ENCODE data around the gene USP53.
"Not testable (repeated sequence)": the region's sequence is repeated elsewhere in the genome, so short reads cannot be mapped to it uniquely, and the experiment has no call there.

Gene USP53

DNA sequence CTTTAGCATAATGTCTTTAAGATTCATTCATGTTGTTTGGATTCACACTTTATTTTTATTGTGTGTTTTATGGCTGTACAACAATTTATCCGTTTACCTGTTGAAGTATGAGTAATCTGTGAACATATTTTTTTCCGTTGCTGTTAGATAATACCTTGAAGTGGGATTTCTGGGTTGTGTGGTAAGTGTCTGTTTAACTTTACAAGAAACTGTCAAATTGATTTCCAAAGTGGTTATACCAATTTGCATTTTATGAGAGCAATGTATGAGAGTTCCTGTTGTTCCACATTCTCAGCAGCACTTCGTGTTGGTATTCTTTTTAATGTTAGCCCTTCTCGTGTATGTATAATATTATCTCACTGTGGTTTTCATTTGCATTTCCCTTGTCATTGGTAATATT lies 53.6 kb downstream of the USP53 start:
- Histone ChIP-seq H3K27ac (ENCODE audit: low read depth, low read length, severe bottlenecking) (no peak overlapping the region), H3K4me3 (ENCODE audit: extremely low read depth, insufficient read depth, low read length, poor library complexity, severe bottlenecking) (no peak overlapping the region), H3K4me1 (ENCODE audit: control insufficient read depth, insufficient read depth, low read length, poor library complexity, severe bottlenecking) (no peaks in the 10 kb centered on the region), H3K9me3 (ENCODE audit: control insufficient read depth, low read length) (no peaks in the 10 kb centered on the region), H3K36me3 (ENCODE audit: control insufficient read depth, insufficient read depth, low read length) (peaks cover 77% of the 10 kb centered on the region)
- 100% methylated on average over 2 of the region's 4 CpGs for WGBS, 2 experiments (ENCODE audit: insufficient coverage in 2 of 2)

DNA sequence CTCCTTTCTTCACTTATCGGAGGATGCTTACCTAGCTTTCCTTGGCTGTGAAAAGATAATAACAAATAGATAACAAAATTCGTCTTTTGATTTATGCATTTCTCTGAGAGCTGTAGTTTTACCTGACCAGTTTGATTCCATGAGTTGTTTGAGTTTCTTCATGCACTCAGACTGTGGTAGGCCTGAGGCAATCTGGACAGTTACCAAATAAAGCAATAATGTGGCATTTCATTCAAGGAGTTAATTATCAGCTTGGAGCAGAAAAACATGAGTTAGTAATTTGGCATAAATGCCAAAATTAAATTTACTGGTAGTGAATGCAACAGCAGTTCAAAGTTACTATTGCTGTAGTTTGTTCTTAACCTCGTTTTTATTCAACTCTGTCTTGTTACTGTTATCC lies 56.0 kb downstream of the USP53 start:
- Histone ChIP-seq H3K27ac (ENCODE audit: low read depth, low read length, severe bottlenecking) (no peak overlapping the region), H3K4me3 (ENCODE audit: extremely low read depth, insufficient read depth, low read length, poor library complexity, severe bottlenecking) (no peak overlapping the region), H3K4me1 (ENCODE audit: control insufficient read depth, insufficient read depth, low read length, poor library complexity, severe bottlenecking) (no peaks in the 10 kb centered on the region), H3K36me3 (ENCODE audit: control insufficient read depth, insufficient read depth, low read length) (peaks cover 79% of the 10 kb centered on the region), H3K9me3 (ENCODE audit: control insufficient read depth, low read length) (no peaks in the 10 kb centered on the region)
- WGBS, 2 experiments (ENCODE audit: insufficient coverage in 2 of 2) = no CpG with 5 or more reads among the region's 3 CpGs

- WGBS, 2 experiments (ENCODE audit: insufficient coverage in 2 of 2) = 92 to 100% methylated on average over 2 to 3 of the region's 6 CpGs
- H3K27ac ChIP-seq (ENCODE audit: low read depth, low read length, severe bottlenecking) = no peak overlapping the region
- no peaks in the 10 kb centered on the region for H3K4me1 ChIP-seq (ENCODE audit: control insufficient read depth, insufficient read depth, low read length, poor library complexity, severe bottlenecking)
- no peaks in the 10 kb centered on the region for H3K9me3 ChIP-seq (ENCODE audit: control insufficient read depth, low read length)
- no peak overlapping the region for H3K4me3 ChIP-seq (ENCODE audit: extremely low read depth, insufficient read depth, low read length, poor library complexity, severe bottlenecking)
- H3K36me3 ChIP-seq (ENCODE audit: control insufficient read depth, insufficient read depth, low read length) = peaks cover 55% of the 10 kb centered on the region
Measured at GRCh38 chr4:119271361-119272085, 59.0 kb downstream of the USP53 start.

DNA sequence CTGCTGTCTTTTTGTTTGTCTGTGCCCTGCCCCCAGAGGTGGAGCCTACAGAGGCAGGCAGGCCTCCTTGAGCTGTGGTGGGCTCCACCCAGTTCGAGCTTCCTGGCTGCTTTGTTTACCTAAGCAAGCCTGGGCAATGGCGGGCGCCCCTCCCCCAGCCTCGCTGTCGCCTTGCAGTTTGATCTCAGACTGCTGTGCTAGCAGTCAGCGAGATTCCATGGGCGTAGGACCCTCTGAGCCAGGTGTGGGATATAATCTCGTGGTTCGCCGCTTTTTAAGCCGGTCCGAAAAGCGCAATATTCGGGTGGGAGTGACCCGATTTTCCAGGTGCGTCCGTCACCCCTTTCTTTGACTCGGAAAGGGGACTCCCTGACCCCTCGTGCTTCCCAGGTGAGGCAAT lies 67.0 kb downstream of the USP53 start:
- peaks cover 20% of the 10 kb centered on the region for H3K36me3 ChIP-seq (ENCODE audit: control insufficient read depth, insufficient read depth, low read length)
- H3K4me3 ChIP-seq (ENCODE audit: extremely low read depth, insufficient read depth, low read length, poor library complexity, severe bottlenecking); H3K27ac ChIP-seq (ENCODE audit: low read depth, low read length, severe bottlenecking); H3K9me3 ChIP-seq (ENCODE audit: control insufficient read depth, low read length); H3K4me1 ChIP-seq (ENCODE audit: control insufficient read depth, insufficient read depth, low read length, poor library complexity, severe bottlenecking): not testable (repeated sequence)
- 80 to 88% methylated on average over 7 to 9 of the region's 19 CpGs for WGBS, 2 experiments (ENCODE audit: insufficient coverage in 2 of 2)

GRCh38 chr4:119279945-119280344 lies 67.4 kb downstream of the USP53 start:
- H3K4me1 ChIP-seq (ENCODE audit: control insufficient read depth, insufficient read depth, low read length, poor library complexity, severe bottlenecking); H3K4me3 ChIP-seq (ENCODE audit: extremely low read depth, insufficient read depth, low read length, poor library complexity, severe bottlenecking); H3K9me3 ChIP-seq (ENCODE audit: control insufficient read depth, low read length); H3K27ac ChIP-seq (ENCODE audit: low read depth, low read length, severe bottlenecking): not testable (repeated sequence)
- 85% methylated on average over 9 of the region's 12 CpGs; no CpG with 5 or more reads in 1 of the 2 experiments for WGBS, 2 experiments (ENCODE audit: insufficient coverage in 2 of 2)
- peaks cover 22% of the 10 kb centered on the region for H3K36me3 ChIP-seq (ENCODE audit: control insufficient read depth, insufficient read depth, low read length)

GRCh38 chr4:119281393-119281792 lies 68.9 kb downstream of the USP53 start:
- Histone ChIP-seq H3K36me3 (ENCODE audit: control insufficient read depth, insufficient read depth, low read length) (peaks cover 25% of the 10 kb centered on the region), H3K4me1 (ENCODE audit: control insufficient read depth, insufficient read depth, low read length, poor library complexity, severe bottlenecking) (no peaks in the 10 kb centered on the region)
- WGBS, 2 experiments (ENCODE audit: insufficient coverage in 2 of 2) = 80 to 100% methylated on average over 1 to 2 of the region's 2 CpGs

DNA sequence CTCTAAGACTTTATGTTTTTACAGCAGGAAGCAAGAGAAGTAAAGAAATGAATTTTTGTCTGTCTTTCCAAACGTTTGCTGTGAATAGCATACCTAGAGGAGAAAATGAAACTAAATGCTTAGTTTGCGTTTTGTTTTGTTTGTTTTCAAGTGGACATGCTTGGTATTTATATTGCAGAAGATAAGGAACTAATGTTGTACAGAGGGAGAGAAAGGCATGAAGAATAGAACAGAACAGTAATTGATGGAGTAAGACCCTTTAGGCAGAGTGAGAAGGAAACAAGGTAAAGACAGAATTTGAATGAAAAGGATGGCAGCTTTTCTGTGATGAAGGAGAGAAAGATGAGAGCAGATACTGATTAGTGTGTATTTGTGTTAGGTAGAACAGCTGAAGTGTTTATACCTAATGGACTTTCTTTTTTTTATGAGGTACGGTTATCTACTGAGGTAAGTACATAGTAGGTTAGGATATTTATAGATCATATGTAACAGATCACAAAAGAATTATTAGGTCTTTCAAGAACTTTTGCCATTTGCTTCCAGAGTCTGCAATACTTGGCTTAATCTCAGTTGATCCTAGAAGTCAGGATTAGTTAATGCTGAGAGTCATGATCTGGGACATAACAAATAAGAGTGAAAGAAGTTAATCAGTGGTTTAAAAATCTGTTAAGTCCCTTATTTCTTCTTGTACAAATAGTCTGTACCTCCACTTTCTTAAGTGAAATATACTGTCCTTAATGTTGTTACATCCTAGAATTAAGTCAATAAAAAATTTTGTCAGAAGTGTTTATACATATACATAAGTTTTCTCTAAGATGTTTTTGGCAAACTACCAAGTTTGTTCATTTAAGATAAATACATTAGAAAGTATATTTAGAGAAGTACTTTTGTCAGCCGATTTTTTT lies 72.6 kb downstream of the USP53 start:
- no peak overlapping the region for H3K27ac ChIP-seq (ENCODE audit: low read depth, low read length, severe bottlenecking)
- H3K36me3 ChIP-seq (ENCODE audit: control insufficient read depth, insufficient read depth, low read length) = peaks cover 42% of the 10 kb centered on the region
- H3K4me1 ChIP-seq (ENCODE audit: control insufficient read depth, insufficient read depth, low read length, poor library complexity, severe bottlenecking) = no peaks in the 10 kb centered on the region
- 69 to 78% methylated on average over 2 to 3 of the region's 4 CpGs for WGBS, 2 experiments (ENCODE audit: insufficient coverage in 2 of 2)
- H3K4me3 ChIP-seq (ENCODE audit: extremely low read depth, insufficient read depth, low read length, poor library complexity, severe bottlenecking) = no peak overlapping the region
- H3K9me3 ChIP-seq (ENCODE audit: control insufficient read depth, low read length) = no peaks in the 10 kb centered on the region

More at GRCh38 chr4:119281393-119281792, 68.9 kb downstream of the USP53 start:
- Histone ChIP-seq H3K27ac (ENCODE audit: low read depth, low read length, severe bottlenecking) (no peak overlapping the region), H3K4me3 (ENCODE audit: extremely low read depth, insufficient read depth, low read length, poor library complexity, severe bottlenecking) (no peak overlapping the region), H3K9me3 (ENCODE audit: control insufficient read depth, low read length) (no peaks in the 10 kb centered on the region)

DNA sequence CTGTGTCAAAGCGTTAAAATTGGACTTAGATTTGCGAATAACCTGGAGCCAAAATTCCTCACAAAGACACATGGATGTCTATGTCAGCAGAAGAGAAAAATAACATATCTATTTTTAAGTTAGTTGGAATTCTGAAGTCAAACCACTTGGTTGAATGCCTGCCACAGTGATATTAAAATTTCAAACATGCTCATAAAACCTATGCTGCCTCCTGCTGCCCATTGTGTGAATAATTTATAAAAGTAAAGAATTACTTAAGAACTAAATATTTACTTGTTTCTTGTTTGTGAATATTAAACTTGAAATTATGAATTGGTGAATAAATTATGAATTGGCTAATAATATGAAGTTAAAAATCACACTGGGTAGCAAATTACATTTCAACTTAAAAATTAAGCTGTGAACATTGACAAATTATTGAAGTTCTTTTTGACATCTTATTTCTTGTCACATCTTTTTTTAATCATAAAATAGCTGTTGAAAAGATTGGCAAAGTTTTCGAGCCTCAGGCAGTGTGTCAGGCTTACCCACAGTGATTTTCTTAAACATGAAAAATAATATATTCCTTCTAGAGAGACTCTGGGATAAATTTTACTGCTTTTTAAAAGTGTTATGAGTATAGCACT lies 74.0 kb downstream of the USP53 start:
- Histone ChIP-seq H3K27ac (ENCODE audit: low read depth, low read length, severe bottlenecking) (no peak overlapping the region), H3K4me1 (ENCODE audit: control insufficient read depth, insufficient read depth, low read length, poor library complexity, severe bottlenecking) (no peaks in the 10 kb centered on the region), H3K36me3 (ENCODE audit: control insufficient read depth, insufficient read depth, low read length) (peaks cover 38% of the 10 kb centered on the region), H3K9me3 (ENCODE audit: control insufficient read depth, low read length) (no peaks in the 10 kb centered on the region), H3K4me3 (ENCODE audit: extremely low read depth, insufficient read depth, low read length, poor library complexity, severe bottlenecking) (no peak overlapping the region)
- no CpG with 5 or more reads among the region's 3 CpGs for WGBS, 2 experiments (ENCODE audit: insufficient coverage in 2 of 2)

- Histone ChIP-seq H3K9me3 (ENCODE audit: control insufficient read depth, low read length) (no peaks in the 10 kb centered on the region), H3K4me3 (ENCODE audit: extremely low read depth, insufficient read depth, low read length, poor library complexity, severe bottlenecking) (no peak overlapping the region), H3K4me1 (ENCODE audit: control insufficient read depth, insufficient read depth, low read length, poor library complexity, severe bottlenecking) (no peaks in the 10 kb centered on the region), H3K27ac (ENCODE audit: low read depth, low read length, severe bottlenecking) (no peak overlapping the region), H3K36me3 (ENCODE audit: control insufficient read depth, insufficient read depth, low read length) (peaks cover 45% of the 10 kb centered on the region)
- WGBS, 2 experiments (ENCODE audit: insufficient coverage in 2 of 2) = no CpG with 5 or more reads among the region's 5 CpGs
Measured at GRCh38 chr4:119289313-119289712, 76.8 kb downstream of the USP53 start.

DNA sequence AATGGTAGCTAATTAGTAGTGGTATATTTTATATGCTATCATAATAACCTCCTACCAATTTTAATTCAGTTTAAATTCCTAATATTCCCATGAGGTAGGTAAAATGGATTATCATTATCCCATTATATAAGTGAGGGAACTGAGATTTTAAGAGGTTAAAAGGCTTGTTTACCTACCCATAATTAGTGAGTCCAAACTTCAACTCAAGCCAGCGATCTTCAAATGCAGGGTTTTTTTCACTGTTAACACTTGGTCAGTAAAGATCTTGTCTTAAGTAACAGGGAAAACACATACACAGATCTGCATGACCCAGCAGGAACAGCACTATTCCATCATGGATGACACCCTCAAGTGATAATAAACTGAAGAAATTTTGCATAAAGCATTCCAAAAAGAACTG lies 78.1 kb downstream of the USP53 start:
- WGBS, 2 experiments (ENCODE audit: insufficient coverage in 2 of 2) = no CpG with 5 or more reads among the region's 1 CpG
- no peak overlapping the region for H3K4me3 ChIP-seq (ENCODE audit: extremely low read depth, insufficient read depth, low read length, poor library complexity, severe bottlenecking)
- H3K4me1 ChIP-seq (ENCODE audit: control insufficient read depth, insufficient read depth, low read length, poor library complexity, severe bottlenecking) = no peaks in the 10 kb centered on the region
- H3K27ac ChIP-seq (ENCODE audit: low read depth, low read length, severe bottlenecking) = no peak overlapping the region
- no peaks in the 10 kb centered on the region for H3K9me3 ChIP-seq (ENCODE audit: control insufficient read depth, low read length)
- peaks cover 46% of the 10 kb centered on the region for H3K36me3 ChIP-seq (ENCODE audit: control insufficient read depth, insufficient read depth, low read length)

All from mesodermal cell (in vitro differentiated cells).